ENCODE results near the gene HEXA. TPM values are rescaled to one million over a fixed set of nuclear protein-coding genes. Genes with fewer than 3 reads are reported as not detected.

HEXA gene
- polyA plus RNA-seq, 1 donor from 2014 or later, result 105 TPM

DNA sequence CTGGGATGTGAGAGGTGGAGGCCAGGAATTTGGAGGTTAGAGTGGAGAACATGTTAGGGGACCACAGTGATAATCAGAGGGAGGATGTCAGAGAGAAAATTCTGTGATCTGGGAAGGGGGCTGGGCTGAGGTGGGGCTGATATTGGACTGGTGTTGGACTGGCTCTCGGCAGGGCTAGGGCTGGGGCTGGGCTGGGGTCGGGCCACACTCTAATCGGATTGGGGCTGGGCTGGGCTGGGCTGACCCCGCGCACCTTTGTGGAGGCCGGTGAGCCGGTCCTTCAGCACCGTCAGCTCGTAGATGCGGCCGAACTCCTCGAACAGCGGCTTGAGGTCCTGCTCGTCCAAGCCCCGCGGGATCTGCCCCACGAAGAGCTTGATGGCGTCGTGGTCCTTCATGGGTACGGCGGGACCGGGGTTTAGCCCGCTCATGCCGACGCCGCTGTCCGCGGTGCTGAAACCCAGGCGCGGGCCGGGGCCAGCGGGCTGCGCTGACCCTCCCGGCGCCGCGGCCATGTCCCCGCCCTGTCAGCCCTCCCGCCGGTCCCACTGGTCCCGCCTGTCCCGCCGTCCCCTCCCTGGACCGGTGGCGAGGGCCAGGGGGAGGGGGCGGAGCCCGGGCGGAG is 56.3 kb downstream of the HEXA start:
- peak overlapping the region; percentile 10 for H2AFZ ChIP-seq (ENCODE audit: low read depth, low read length)
- no peaks in the 10 kb centered on the region for H3F3A ChIP-seq (ENCODE audit: insufficient read depth, low read length, poor library complexity, severe bottlenecking)

DNA sequence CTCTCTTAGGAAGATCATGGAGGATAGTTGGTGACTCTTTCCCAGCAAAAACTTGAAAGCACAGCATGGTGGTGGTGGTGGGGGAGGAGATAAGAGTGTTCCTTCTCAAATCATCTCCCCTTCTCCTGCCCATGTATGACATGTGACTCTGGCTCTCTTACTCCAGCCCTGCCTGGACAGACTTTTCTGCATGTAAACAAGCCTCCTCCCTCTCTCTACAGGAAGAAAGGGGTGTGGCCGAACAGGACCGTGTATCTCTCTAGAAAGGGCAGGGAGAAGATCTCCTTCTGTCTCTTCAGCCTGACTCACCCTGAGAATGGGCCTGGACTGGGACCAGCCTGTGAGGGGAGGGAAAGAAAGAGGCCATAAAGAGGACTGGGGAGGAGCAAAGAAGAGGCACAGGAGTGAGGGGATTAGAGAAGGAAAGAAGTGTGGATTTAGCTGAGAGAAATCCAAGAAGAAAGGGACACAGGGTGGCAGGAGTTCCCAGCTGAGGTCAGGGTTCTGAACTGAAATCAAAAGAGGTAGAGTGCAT is 57.3 kb downstream of the HEXA start:
- H3K9ac ChIP-seq (ENCODE audit: low read length), result peak overlapping the region; percentile 77
- peak overlapping the region; percentile 61 for H3K4me2 ChIP-seq (ENCODE audit: low read length)
- H3K36me3 ChIP-seq (ENCODE audit: insufficient read depth, low read length), result no peaks in the 10 kb centered on the region
- H4K20me1 ChIP-seq (ENCODE audit: insufficient read depth), result no peaks in the 10 kb centered on the region
- H2AFZ ChIP-seq (ENCODE audit: low read depth, low read length), result no peak overlapping the region
- H3K4me3 ChIP-seq (ENCODE audit: low read length), result peak overlapping the region; percentile 82
- H3F3A ChIP-seq (ENCODE audit: insufficient read depth, low read length, poor library complexity, severe bottlenecking), result no peaks in the 10 kb centered on the region
- no peaks in the 10 kb centered on the region for H3K9me2 ChIP-seq (ENCODE audit: insufficient read depth, low read length)
- H3K27ac ChIP-seq (ENCODE audit: low read length), result peak overlapping the region; percentile 3
- peaks cover 3% of the 10 kb centered on the region for H3K27me3 ChIP-seq (ENCODE audit: insufficient read depth, low read depth, low read length)
- no peaks in the 10 kb centered on the region for H3K79me2 ChIP-seq (replicated peaks; ENCODE audit: insufficient read depth, low read length)
- TF ChIP-seq SMC3 (conservative IDR thresholded peaks at IDR 0.05; ENCODE audit: poor library complexity) (no peak), RAD21 (conservative IDR thresholded peaks at IDR 0.05) (no peak), EP300 (conservative IDR thresholded peaks at IDR 0.05; ENCODE audit: poor library complexity, severe bottlenecking) (no peak), EZH2 (IDR thresholded peaks at IDR 0.05; ENCODE audit: borderline replicate concordance, insufficient read depth, low read length, poor library complexity, severe bottlenecking) (no peak), CTCF (IDR thresholded peaks at IDR 0.05; ENCODE audit: poor library complexity, severe bottlenecking) (no peak), TAF1 (IDR thresholded peaks at IDR 0.05; ENCODE audit: low read depth) (no peak), REST (IDR thresholded peaks at IDR 0.05; ENCODE audit: borderline replicate concordance) (no peak), POLR2AphosphoS5 (IDR thresholded peaks at IDR 0.05) (no peak), MXI1 (conservative IDR thresholded peaks at IDR 0.05; ENCODE audit: poor library complexity, severe bottlenecking) (no peak)
- H3K9me3 ChIP-seq (ENCODE audit: low read length), result no peaks in the 10 kb centered on the region

More for the DNA sequence above, 56.3 kb downstream of the HEXA start:
- Histone ChIP-seq H3K4me3 (ENCODE audit: low read length) (peak overlapping the region; percentile 82), H3K27me3 (ENCODE audit: insufficient read depth, low read depth, low read length) (peaks cover 3% of the 10 kb centered on the region), H3K4me2 (ENCODE audit: low read length) (peak overlapping the region; percentile 61), H3K36me3 (ENCODE audit: insufficient read depth, low read length) (peaks cover 4% of the 10 kb centered on the region), H3K9me3 (ENCODE audit: low read length) (peaks cover 4% of the 10 kb centered on the region), H3K79me2 (replicated peaks; ENCODE audit: insufficient read depth, low read length) (no peaks in the 10 kb centered on the region), H3K27ac (ENCODE audit: low read length) (peak overlapping the region; percentile 52), H3K9me2 (ENCODE audit: insufficient read depth, low read length) (no peaks in the 10 kb centered on the region), H4K20me1 (ENCODE audit: insufficient read depth) (no peaks in the 10 kb centered on the region), H3K9ac (ENCODE audit: low read length) (peak overlapping the region; percentile 77)
- no peak for TF ChIP-seq MXI1 (conservative IDR thresholded peaks at IDR 0.05; ENCODE audit: poor library complexity, severe bottlenecking)
- TF ChIP-seq REST (IDR thresholded peaks at IDR 0.05; ENCODE audit: borderline replicate concordance), result peak; percentile 89

Measured in neural cell (in vitro differentiated cells).